Mesothelial cell of epicardium (in vitro differentiated cells): ENCODE data around the gene KLHL29. TPM values are rescaled to one million over a fixed set of nuclear protein-coding genes. Genes with fewer than 3 reads are reported as not detected.
A peak's percentile ranks its signal among the peaks of the same experiment; 100 is the strongest.

Source experiments
- DNase-seq, 2 experiments: peaks; one replicate each; pipeline ENCODE4 v3.0.0; 2021; ENCODE audit warnings: low spot score in 2 of 2; ENCODE audit not compliant: unreplicated experiment in 2 of 2
- H3K27ac Mint-ChIP-seq: 2 replicates; pipeline ENCODE4 v1.8.0; 2021; ENCODE audit warnings: mixed read lengths
- H3K27me3 Mint-ChIP-seq: 2 replicates; pipeline ENCODE4 v1.8.0; 2021; ENCODE audit warnings: low read depth, mixed read lengths
- H3K36me3 Mint-ChIP-seq: 2 replicates; pipeline ENCODE4 v1.8.0; 2021; ENCODE audit warnings: mixed read lengths
- H3K4me1 Mint-ChIP-seq: 2 replicates; pipeline ENCODE4 v1.8.0; 2021; ENCODE audit warnings: mixed read lengths
- H3K4me3 Mint-ChIP-seq: 2 replicates; pipeline ENCODE4 v1.8.0; 2021; ENCODE audit warnings: mild to moderate bottlenecking, moderate library complexity, mixed read lengths
- H3K9me3 Mint-ChIP-seq: 2 replicates; pipeline ENCODE4 v1.8.0; 2021; ENCODE audit warnings: mixed read lengths
- CTCF ChIP-seq: fragments of 200-600 bp; sonication (generic); IDR thresholded peaks from one replicate; pipeline ENCODE4 v1.5.0; 2021; ENCODE audit warnings: antibody characterized with exemption; ENCODE audit not compliant: unreplicated experiment
- total RNA-seq: library from RNA; stranded (reverse); gene quantifications from 3 replicates; pipeline ENCODE4 v1.2.1, GENCODE V29; 2021

Gene KLHL29
- total RNA-seq, 1 donor from 2014 or later = 28.3 TPM

GRCh38 chr2:23624915-23625314 is 239.9 kb downstream of the KLHL29 start:
- H3K27ac Mint-ChIP-seq = no peak overlapping the region
- no peak overlapping the region for H3K4me3 Mint-ChIP-seq
- no peak for TF ChIP-seq CTCF
- DNase-seq = no peak
- peaks cover 5% of the 10 kb centered on the region for H3K9me3 Mint-ChIP-seq
- no peaks in the 10 kb centered on the region for H3K27me3 Mint-ChIP-seq
- H3K4me1 Mint-ChIP-seq = peaks cover 27% of the 10 kb centered on the region
- H3K36me3 Mint-ChIP-seq = no peaks in the 10 kb centered on the region

- H3K4me3 Mint-ChIP-seq = no peak overlapping the region
- no peak for DNase-seq
- peaks cover 5% of the 10 kb centered on the region for H3K9me3 Mint-ChIP-seq
- H3K4me1 Mint-ChIP-seq = peaks cover 24% of the 10 kb centered on the region
- H3K27ac Mint-ChIP-seq = no peak overlapping the region
- H3K27me3 Mint-ChIP-seq = no peaks in the 10 kb centered on the region
- no peak for TF ChIP-seq CTCF
- no peaks in the 10 kb centered on the region for H3K36me3 Mint-ChIP-seq
Observed at GRCh38 chr2:23625726-23626125, 240.7 kb downstream of the KLHL29 start.

- H3K9me3 Mint-ChIP-seq = peaks cover 5% of the 10 kb centered on the region
- no peak for TF ChIP-seq CTCF
- peak overlapping the region; percentile 26 for H3K27ac Mint-ChIP-seq
- DNase-seq = no peak
- peaks cover 16% of the 10 kb centered on the region for H3K4me1 Mint-ChIP-seq
- H3K27me3 Mint-ChIP-seq = no peaks in the 10 kb centered on the region
- no peak overlapping the region for H3K4me3 Mint-ChIP-seq
- H3K36me3 Mint-ChIP-seq = no peaks in the 10 kb centered on the region
Observed at GRCh38 chr2:23626701-23627230, 241.8 kb downstream of the KLHL29 start.

GRCh38 chr2:23627236-23628009 is 242.4 kb downstream of the KLHL29 start:
- H3K9me3 Mint-ChIP-seq = peaks cover 5% of the 10 kb centered on the region
- no peak overlapping the region for H3K4me3 Mint-ChIP-seq
- no peak for TF ChIP-seq CTCF
- no peaks in the 10 kb centered on the region for H3K36me3 Mint-ChIP-seq
- H3K27ac Mint-ChIP-seq = peak overlapping the region; percentile 26
- DNase-seq = no peak
- H3K4me1 Mint-ChIP-seq = peaks cover 16% of the 10 kb centered on the region
- H3K27me3 Mint-ChIP-seq = no peaks in the 10 kb centered on the region

GRCh38 chr2:23628926-23629771 is 244.2 kb downstream of the KLHL29 start:
- no peaks in the 10 kb centered on the region for H3K27me3 Mint-ChIP-seq
- H3K4me3 Mint-ChIP-seq = no peak overlapping the region
- TF ChIP-seq CTCF = no peak
- peak overlapping the region; percentile 59 for H3K27ac Mint-ChIP-seq
- H3K4me1 Mint-ChIP-seq = peaks cover 16% of the 10 kb centered on the region
- DNase-seq = no peak
- peaks cover 5% of the 10 kb centered on the region for H3K9me3 Mint-ChIP-seq
- H3K36me3 Mint-ChIP-seq = no peaks in the 10 kb centered on the region
